LoVo (cell line): Measurements from ENCODE around the gene ATP1B4.

Source experiments
- DNase-seq: peaks from one replicate; pipeline ENCODE4 v3.0.0-alpha.2; 2016; ENCODE audit warnings: low spot score

Gene ATP1B4

DNA sequence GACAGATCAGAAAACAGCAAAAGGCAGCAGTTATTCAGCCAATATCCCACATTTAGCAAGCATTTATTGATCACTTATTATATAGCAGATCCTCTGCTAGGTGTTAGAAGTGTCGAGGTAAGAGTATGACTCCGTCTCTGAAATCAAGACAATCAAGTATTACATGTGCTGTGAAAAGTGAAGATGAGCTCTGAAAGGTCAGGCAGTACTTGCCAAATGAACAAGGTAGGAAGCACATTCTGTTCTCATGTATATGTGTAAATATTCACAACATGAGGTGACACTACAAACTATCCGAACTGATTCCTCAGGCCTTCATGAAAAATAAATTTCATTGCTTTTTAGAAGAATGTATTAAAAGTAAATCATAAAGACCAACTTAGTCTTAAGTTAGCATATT is 15.3 kb downstream of the ATP1B4 start:
- DNase-seq: no peak

DNA sequence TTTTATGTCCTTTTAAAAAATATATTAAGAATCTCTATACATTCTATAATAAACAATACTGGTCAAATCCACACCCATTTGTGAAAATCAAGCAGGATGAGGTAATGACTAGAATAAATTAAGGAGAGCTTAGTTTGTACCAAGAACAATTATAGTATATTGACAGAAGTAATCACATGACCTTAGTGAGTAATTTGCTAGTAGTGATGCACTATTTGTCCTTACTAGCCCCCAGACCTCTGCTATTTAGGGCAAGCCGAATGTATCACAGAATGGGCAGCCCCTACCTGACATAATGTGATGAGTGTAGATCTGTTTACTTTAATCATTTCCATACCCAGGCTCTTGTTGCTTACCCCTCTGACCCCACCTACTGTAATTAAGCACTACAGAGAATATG is 15.8 kb downstream of the ATP1B4 start:
- DNase-seq: no peak

- no peak for DNase-seq
Observed at GRCh38 chrX:120378570-120378969, 16.7 kb downstream of the ATP1B4 start.

DNA sequence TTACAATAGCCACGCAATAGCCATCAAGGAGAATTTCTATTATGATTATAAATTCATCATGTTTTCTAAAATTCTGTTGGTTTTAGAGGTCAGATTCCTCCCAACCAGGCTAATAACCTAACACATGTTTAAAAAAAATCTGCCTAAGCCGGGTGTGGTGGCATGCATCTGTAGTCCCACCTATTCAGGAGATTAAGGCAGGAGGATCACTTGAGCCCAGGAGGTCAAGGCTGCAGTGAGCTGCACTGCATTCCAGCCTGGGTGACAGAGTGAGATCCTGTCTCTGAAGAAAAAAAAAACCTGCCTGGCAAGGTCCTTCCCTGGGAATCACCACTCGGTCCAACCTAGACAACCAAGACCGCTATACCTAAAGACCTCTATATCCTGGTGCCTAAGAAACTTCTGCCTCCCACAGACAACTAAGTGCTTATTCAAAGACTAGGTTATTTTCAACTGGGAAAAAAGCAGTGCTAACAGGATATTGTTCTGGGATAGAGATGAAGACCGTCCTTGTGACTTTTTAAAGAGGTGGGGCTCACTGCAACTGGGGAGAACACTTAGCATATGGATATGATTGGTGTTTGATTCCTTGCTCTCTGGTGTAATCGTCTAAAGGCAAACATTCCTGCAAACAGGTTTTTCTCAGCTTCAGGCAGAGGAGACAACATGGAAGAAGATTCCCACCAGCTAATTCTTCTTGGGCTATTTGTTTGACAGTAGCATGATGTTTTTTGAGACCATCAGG is 18.2 kb downstream of the ATP1B4 start:
- DNase-seq: no peak

DNA sequence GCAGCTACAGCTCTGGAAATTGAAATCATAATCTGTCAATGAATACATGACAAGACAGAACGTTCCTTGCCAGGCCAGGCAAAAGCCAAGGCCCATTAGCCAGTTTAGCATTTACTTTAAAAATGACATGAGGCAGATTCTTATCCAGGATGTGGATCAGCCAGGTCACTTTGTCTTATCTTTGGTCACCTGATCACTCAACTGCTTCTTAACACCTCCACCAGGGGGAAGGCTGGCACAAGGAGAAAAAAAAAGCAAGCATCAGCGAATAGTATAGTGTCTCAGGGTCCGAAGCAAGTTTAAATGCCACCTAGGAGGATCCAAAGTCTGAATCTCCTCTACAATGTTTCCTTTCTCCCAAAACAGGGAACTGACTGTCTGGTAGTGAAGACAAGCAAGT is 18.8 kb downstream of the ATP1B4 start:
- DNase-seq: peak; percentile 4

DNA sequence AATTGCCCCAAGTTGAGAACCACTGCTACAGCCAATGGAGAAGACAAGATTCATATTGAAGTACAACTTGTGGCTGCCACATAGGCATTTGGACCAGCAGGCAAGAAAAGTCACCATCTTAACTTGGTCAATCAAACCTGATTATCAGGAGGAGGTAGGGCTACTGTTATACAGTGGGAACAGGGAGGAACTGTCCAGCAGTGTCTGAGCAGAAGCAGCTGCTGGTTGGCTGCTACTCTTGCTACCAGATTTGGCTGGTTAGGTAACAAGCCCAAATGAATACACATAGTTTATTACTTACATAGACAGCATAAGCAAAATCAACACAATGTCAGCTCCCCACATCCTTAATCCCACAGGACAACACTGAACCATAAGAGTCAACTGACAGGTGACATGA is 39.4 kb downstream of the ATP1B4 start:
- DNase-seq: no peak

DNA sequence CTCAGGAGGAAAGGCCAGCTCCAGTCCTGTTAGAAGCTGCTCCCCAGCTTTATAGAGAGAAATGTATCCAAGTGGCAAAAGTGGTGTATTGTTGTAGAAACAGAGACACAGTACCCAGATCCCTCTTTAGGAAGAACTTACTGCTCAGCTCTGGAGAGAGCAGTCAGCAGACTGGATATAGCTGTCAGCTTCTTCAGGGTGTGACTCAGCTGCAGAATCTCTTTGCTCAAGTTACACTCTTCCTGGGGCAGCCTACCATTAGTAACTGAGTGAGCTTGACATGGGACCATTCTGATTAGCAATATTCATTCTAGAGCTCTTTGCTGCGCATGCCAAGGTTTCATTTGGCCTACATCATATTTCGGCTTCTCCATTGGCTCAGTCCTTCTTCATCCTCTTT is 40.5 kb downstream of the ATP1B4 start:
- no peak for DNase-seq

- no peak for DNase-seq
Observed at GRCh38 chrX:120406638-120407037, 44.7 kb downstream of the ATP1B4 start.

- no peak for DNase-seq
Observed at GRCh38 chrX:120408168-120408567, 46.3 kb downstream of the ATP1B4 start.

- no peak for DNase-seq
Observed at GRCh38 chrX:120419463-120419862, 57.6 kb downstream of the ATP1B4 start.

- no peak for DNase-seq
Observed at GRCh38 chrX:120426599-120426998, 64.7 kb downstream of the ATP1B4 start.

DNA sequence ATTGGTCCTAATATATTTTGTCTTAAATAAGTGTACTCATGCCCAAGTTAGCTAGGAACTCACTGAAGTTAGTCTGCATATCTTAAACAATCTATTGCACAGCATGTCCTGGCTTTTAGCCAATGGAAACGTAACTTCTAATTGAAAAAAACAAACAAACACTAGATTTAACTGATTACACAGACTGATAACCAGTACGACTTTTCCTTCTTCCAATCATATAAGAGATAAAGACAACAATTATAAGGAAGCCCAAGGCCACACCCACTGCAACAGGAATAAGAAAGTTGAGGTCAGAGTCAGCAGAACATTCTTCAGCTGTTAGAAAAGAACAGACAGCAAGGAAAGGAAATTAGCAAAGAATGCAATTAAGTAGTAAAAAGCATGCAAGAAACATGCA is 66.4 kb downstream of the ATP1B4 start:
- peak; percentile 1 for DNase-seq

DNA sequence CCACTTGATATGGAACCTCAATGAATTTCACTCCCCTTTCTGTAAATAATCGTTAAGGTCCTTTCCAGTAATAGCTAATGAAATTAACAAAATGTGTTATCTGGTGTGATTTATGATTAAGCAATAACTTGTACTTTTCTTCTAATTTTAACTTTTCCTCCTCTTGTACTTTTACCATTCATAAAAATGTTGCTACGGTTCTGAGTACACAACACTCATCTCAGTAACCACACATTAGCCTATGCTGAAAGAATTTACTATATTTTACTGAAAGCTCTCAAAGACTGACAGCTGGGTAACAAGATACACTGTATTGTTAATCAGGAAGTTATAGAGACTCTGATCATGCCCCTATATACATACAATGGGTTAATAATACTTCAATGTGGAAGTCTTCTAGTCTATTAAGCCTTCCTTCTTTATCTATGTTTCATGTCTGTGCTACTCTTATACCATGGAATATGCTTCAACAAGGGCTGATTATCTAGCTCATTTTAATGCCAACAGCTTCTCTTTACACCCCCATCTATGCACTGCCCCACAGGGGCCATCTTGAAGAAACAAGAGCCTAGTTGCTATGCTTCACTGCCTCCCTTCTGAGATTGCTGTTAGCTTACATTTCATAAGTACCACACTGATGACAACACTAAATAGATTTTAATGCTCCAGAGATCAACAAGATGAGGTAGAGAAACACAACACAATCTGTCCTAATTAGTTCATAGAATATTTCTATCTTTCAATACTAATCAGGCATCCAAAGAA is 68.1 kb downstream of the ATP1B4 start:
- DNase-seq: no peak
